GM06990 (cell line): ENCODE measurements around the gene GAS2L1.
A peak's percentile ranks its signal among the peaks of the same experiment; 100 is the strongest.

Experiments used
- DNase-seq: peaks from one replicate; pipeline ENCODE4 v3.0.0-alpha.2; 2011; ENCODE audit not compliant: insufficient read length; ENCODE audit errors: extremely low read depth
- H3K27me3 ChIP-seq: replicated peaks from 2 replicates; pipeline ENCODE4 v1.6.0; 2011; ENCODE audit warnings: low read length; ENCODE audit not compliant: control insufficient read depth, insufficient read depth
- H3K36me3 ChIP-seq: 2 replicates; pipeline ENCODE4 v1.5.1; 2011; ENCODE audit warnings: low read length; ENCODE audit not compliant: control insufficient read depth, insufficient read depth
- H3K4me3 ChIP-seq: replicated peaks from 2 replicates; pipeline ENCODE4 v1.5.1; 2011; ENCODE audit warnings: low read depth, mild to moderate bottlenecking, control low read depth, low read length
- CTCF ChIP-seq: IDR thresholded peaks from 2 replicates; pipeline ENCODE4 v1.5.1; 2011; ENCODE audit warnings: low read length, control low read depth, mild to moderate bottlenecking, inconsistent platforms; ENCODE audit not compliant: insufficient read depth, poor library complexity, severe bottlenecking

The GAS2L1 gene

GRCh38 chr22:29302681-29303465 lies 3.6 kb upstream of the GAS2L1 start:
- DNase-seq = no peak
- TF ChIP-seq CTCF = peak; percentile 1
- Histone ChIP-seq H3K4me3 (no peak overlapping the region), H3K27me3 (no peaks in the 10 kb centered on the region; the same call in 1 of the 2 replicates), H3K36me3 (peaks cover 17% of the 10 kb centered on the region)

DNA sequence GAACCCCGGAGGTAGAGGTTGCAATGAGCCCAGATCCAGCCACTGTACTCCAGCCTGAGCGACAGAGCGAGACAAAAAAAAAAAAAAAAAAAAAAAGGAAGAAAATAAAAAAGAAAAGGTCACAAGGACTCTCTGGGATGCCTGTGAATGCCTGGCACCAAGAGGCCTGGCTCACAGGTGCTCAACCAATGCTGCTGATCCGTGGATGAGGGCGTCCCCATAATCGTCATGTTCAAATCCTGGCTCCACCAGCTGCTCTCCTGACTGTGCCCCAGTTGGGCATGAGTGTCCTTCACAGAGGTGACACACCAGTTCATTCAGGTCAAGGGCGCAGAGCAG lies 645 bp upstream of the GAS2L1 start:
- no peak for DNase-seq
- Histone ChIP-seq H3K36me3 (no peaks in the 10 kb centered on the region; the same call in 1 of the 2 replicates), H3K27me3 (no peaks in the 10 kb centered on the region; the same call in 1 of the 2 replicates), H3K4me3 (no peak overlapping the region)
- TF ChIP-seq CTCF = no peak

- DNase-seq = no peak
- Histone ChIP-seq H3K4me3 (no peak overlapping the region; the same call in 1 of the 2 replicates), H3K36me3 (no peaks in the 10 kb centered on the region), H3K27me3 (no peaks in the 10 kb centered on the region; the same call in 1 of the 2 replicates)
- TF ChIP-seq CTCF = no peak
Measured at GRCh38 chr22:29306835-29307595, 565 bp downstream of the GAS2L1 start.

DNA sequence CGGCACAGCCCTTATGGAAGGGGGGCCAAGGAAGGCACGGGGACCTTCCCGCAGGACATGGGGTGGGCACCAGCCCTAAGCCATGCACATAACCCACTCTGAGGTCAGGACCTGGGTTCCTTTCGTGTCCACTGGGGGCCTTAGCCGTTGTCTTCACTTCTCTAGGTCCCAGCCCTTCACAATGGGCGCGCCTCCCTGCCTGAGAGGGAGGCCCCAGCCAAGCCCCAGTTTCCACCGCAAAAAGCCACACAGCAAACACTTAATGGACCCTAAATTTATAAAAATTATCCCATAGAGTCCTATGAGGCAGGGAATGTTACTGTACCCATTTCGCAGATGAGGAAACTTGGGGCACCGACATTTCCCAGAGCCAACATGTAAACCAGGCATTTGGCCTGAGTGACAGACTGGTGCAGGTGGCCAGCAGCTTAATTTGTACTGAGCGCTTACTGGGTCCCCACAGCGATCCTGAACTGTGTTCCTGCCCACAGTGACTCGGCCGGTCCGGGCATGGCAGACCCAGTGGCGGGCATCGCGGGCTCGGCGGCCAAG lies 1.2 kb downstream of the GAS2L1 start:
- H3K4me3 ChIP-seq = no peak overlapping the region
- H3K36me3 ChIP-seq = no peaks in the 10 kb centered on the region
- H3K27me3 ChIP-seq = no peaks in the 10 kb centered on the region; the same call in 1 of the 2 replicates
- no peak for DNase-seq
- TF ChIP-seq CTCF = no peak

- TF ChIP-seq CTCF = no peak
Measured at GRCh38 chr22:29308148-29308790, 1.8 kb downstream of the GAS2L1 start.

More at GRCh38 chr22:29308148-29308790, 1.8 kb downstream of the GAS2L1 start:
- Histone ChIP-seq H3K36me3 (no peaks in the 10 kb centered on the region), H3K27me3 (no peaks in the 10 kb centered on the region; the same call in 1 of the 2 replicates), H3K4me3 (no peak overlapping the region)
- no peak for DNase-seq
